NB4 (cell line): ENCODE measurements around the gene IL16.

Experiments used
- CTCF ChIP-seq: IDR thresholded peaks from one replicate; pipeline ENCODE4 v1.5.1; 2012; ENCODE audit warnings: low read depth, low read length
- MAX ChIP-seq: IDR thresholded peaks from 2 replicates; pipeline ENCODE4 v1.6.1; 2011; ENCODE audit warnings: low read depth, low read length

- TF ChIP-seq CTCF (no peak), MAX (no peak)
These were observed 149.9 kb downstream of the IL16 start for GRCh38 chr15:81346611-81347010.
